Kidney (tissue), 14 donors: ENCODE results near the gene FIBCD1. TPM values are rescaled to one million over a fixed set of nuclear protein-coding genes. Genes with fewer than 3 reads are reported as not detected.

Source experiments
- DNase-seq, 5 donors: peaks; one replicate each; pipeline ENCODE4 v3.0.0-alpha.2; 2013 to 2020
- FAIRE-seq: peaks from 2 replicates; lab custom pipeline; 2012; peaks lifted over from hg19 to GRCh38; lab: Jason Lieb, UNC
- H3K27ac ChIP-seq, 2 donors: one replicate each; pipeline ENCODE4 v1.7.0; 2013; ENCODE audit warnings: low read depth in 2 of 2, low read length in 2 of 2, inconsistent platforms in 1 of 2
- H3K27me3 ChIP-seq: one replicate; pipeline ENCODE4 v1.7.1; 2013; ENCODE audit warnings: low read length, inconsistent platforms; ENCODE audit not compliant: control insufficient read depth, insufficient read depth
- H3K36me3 ChIP-seq, 3 donors: one replicate each; pipeline versions ENCODE4 v1.7.0 to v1.7.1; 2013; ENCODE audit warnings: low read length in 3 of 3, control low read depth in 1 of 3, inconsistent platforms in 1 of 3; ENCODE audit not compliant: insufficient read depth in 3 of 3, control insufficient read depth in 2 of 3
- H3K4me1 ChIP-seq, 3 donors: one replicate each; pipeline versions ENCODE4 v1.7.0 to v1.7.1; 2013; ENCODE audit warnings: low read length in 3 of 3, inconsistent platforms in 1 of 3, low read depth in 1 of 3; ENCODE audit not compliant: control insufficient read depth in 2 of 3, insufficient read depth in 2 of 3
- H3K4me3 ChIP-seq, 3 donors: one replicate each; pipeline versions ENCODE4 v1.7.0 to v1.8.1; 2013; ENCODE audit warnings: low read length in 3 of 3, control low read depth in 1 of 3, inconsistent platforms in 1 of 3
- H3K9ac ChIP-seq, 3 donors: one replicate each; pipeline versions ENCODE4 v1.7.0 to v1.7.1; 2013; ENCODE audit warnings: low read length in 3 of 3, control low read depth in 1 of 3, inconsistent platforms in 1 of 3
- H3K9me3 ChIP-seq, 3 donors: one replicate each; pipeline versions ENCODE4 v1.7.0 to v1.7.1; 2013; ENCODE audit warnings: low read length in 3 of 3, control low read depth in 1 of 3, inconsistent platforms in 1 of 3; ENCODE audit not compliant: control insufficient read depth in 2 of 3, insufficient read depth in 1 of 3
- CTCF ChIP-seq: IDR thresholded peaks from 3 replicates; pipeline ENCODE4 v1.5.1; 2012; ENCODE audit warnings: mild to moderate bottlenecking, moderate library complexity, borderline replicate concordance; ENCODE audit not compliant: insufficient read depth; ENCODE audit errors: extremely low read depth
- intact Hi-C: fragments of 100-400 bp; cut with DNase I; formaldehyde crosslinking; loops from one replicate; pipeline ENCODE4 v1.11.1; 2022
- polyA plus RNA-seq: library from polyadenylated mRNA; stranded (reverse); fragments of 350-450 nt; fragmentation: Illumina TruSeq; extraction: RNeasy Lipid Tissue Mini Kit (QIAGEN cat#74804); gene quantifications from one replicate; pipeline ENCODE4 v1.2.3, GENCODE V29; 2014; ENCODE audit warnings: low read depth, low replicate concordance; ENCODE audit not compliant: insufficient read depth
- total RNA-seq: library from RNA; stranded (reverse); fragmentation: NEBNext Ultra II Directional; extraction: Animal tissue kit (Norgen Biotek cat#: 25700); gene quantifications from one replicate; pipeline ENCODE4 v1.2.1, GENCODE V29; 2021
- donor health status: control.
- donor health status: control.
- donor health status: control.
- donor health status: control.
- donor health status: control.
- donor health status: DM: yes; HTN: yes; CAD: no.
- donor health status: Normal renal cell carcinoma (clear cell type).

FIBCD1 gene
- total and polyA plus RNA-seq, 2 donors from 2014 or later, result 0.25 TPM; not detected in 1

GRCh38 chr9:130918101-130918825 is 20.8 kb downstream of the FIBCD1 start:
- DNase-seq (no peak), FAIRE-seq (no peak)
- H3K9me3 ChIP-seq, result no peaks in the 10 kb centered on the region
- no peak overlapping the region for H3K27ac ChIP-seq
- H3K27me3 ChIP-seq, result no peaks in the 10 kb centered on the region
- TF ChIP-seq CTCF, result no peak
- H3K4me3 ChIP-seq, result no peak overlapping the region
- intact Hi-C loops, result no loop called here
- no peak overlapping the region for H3K9ac ChIP-seq
- no peaks in the 10 kb centered on the region for H3K36me3 ChIP-seq
- no peaks in the 10 kb centered on the region for H3K4me1 ChIP-seq

GRCh38 chr9:130917168-130917960 is 21.7 kb downstream of the FIBCD1 start:
- Histone ChIP-seq H3K4me1 (no peaks in the 10 kb centered on the region), H3K27ac (no peak overlapping the region), H3K9ac (no peak overlapping the region), H3K9me3 (no peaks in the 10 kb centered on the region), H3K4me3 (no peak overlapping the region), H3K27me3 (no peaks in the 10 kb centered on the region), H3K36me3 (no peaks in the 10 kb centered on the region)
- DNase-seq (no peak), FAIRE-seq (no peak)
- intact Hi-C loops, result no loop called here
- no peak for TF ChIP-seq CTCF

GRCh38 chr9:130915096-130915447 is 24.0 kb downstream of the FIBCD1 start:
- no peak overlapping the region for H3K9ac ChIP-seq
- intact Hi-C loops, result no loop called here
- H3K36me3 ChIP-seq, result no peaks in the 10 kb centered on the region
- H3K27me3 ChIP-seq, result no peaks in the 10 kb centered on the region
- no peak overlapping the region for H3K27ac ChIP-seq
- FAIRE-seq (no peak), DNase-seq (no peak)
- H3K4me3 ChIP-seq, result no peak overlapping the region
- H3K4me1 ChIP-seq, result no peaks in the 10 kb centered on the region
- H3K9me3 ChIP-seq, result no peaks in the 10 kb centered on the region
- TF ChIP-seq CTCF, result no peak
